Amniotic epithelial cell (primary cell): ENCODE measurements around the gene SAMMSON.

ENCODE experiments used
- DNase-seq: peaks from one replicate; pipeline ENCODE4 v3.0.0-alpha.2; 2010; ENCODE audit warnings: low read depth

Gene SAMMSON

DNA sequence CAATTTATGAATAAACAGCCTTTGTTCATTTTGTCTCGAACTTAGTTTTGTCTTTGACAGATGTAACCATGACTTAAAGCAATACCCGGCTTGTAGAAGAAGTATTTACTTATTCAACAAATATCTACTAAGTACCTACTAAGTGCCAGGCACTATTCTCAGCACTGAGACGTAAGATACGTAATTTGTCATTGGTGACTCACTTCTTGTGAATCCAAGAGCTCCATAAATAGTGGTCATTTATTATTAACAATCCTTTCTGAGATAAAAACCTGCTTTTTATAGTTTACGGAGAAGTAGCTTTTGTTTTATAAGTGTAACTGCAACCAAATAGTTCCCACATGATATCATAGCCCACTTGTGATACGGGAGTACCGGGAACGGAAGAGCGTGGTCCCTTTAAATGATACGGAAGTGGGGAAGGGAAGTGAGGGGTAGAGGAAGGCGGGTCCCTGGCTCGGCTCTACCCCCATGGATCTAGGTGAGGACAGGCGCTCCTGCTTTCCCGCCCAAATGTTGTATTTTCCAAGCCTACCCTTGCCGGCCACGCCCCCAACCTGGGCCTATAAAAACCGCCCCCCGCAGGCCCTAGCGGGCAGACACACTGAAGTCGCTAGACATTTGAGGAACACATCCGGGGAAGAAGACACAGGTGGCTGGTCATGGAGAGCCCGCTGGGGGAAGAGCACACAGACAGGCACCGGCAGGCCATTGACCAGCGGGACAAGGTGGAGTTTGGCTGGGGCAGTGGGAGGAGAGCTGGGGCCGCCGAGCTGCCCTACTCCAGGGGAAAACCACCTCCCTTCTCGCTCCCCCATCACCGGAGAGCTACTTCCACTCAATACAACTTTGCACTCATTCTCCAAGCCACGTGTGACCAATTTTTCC lies at the start of gene SAMMSON:
Gene SAMMSON (plus strand): TSS at position 594 of the 888 bp plus-strand sequence.
- DNase-seq, result peak; percentile 59

DNA sequence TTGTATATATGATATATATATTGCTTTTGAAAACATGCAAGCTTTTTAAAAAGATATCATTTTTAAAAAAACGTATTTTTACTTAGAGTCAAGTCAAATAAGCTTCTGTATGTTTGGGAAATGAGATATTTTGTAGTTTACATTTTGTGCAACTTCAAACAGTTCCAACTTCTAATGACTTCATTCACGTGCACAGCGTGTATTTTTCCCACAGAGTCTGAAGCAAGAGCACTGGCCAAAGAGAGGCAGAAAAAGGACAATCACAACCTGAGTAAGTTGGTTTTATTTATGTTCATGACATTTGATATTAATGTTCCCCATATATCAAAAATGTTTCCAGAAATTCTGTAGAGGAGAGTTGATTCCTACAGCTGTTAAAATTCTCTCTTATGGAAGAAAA lies 47.9 kb upstream of the SAMMSON start:
- DNase-seq, result no peak

DNA sequence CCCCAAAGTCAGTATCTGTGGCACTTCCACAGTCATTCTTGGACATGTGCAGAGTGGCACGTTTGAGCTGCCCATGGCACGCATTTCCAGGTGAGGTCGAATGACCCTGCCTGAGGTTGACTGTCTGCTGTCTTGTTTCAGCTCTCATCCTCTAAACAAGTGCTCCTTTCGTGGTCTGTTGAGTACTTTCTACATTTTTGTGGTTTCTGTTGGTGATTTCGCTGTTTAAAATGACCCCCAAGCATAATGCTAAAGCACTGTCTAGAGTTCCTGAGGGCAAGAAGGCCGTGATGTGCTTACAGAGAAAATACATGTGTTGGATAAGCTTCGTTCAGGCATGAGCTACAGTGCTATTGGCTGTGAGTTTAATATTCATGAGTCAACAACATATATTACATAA lies 40.0 kb upstream of the SAMMSON start:
- DNase-seq, result no peak

DNA sequence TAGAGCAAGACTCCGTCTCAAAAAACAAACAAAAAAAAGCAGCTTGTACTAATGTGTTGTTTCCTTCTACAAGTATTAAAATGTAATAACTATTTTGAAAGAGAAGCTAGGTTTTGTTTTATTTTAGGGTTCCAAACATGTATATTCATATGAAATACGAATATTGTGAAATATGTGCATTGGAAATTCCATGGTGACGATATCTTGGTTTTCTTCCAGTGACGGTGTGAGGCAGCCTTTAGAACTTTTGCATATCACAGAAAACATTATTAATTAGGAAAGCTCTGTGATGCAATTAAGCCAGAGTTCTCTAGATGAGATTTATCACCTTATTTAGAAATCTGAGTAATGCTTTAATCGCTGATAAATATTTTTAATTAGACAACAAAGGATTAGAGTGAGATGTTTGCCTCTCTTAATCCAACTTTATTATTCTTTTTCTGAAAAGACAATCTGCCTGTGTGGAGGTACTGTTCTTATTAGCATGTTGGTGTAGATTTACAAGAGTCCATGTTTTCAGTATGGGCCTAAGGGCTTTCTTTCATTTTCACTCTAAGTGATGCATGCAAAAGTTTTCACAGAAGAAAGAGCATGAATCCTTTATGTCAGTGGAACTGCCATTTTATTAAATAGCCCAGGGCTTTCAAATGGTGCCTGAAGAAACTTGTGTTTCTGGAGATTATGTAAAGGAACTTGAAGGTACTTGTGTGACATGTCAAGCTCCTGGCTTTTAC lies 37.7 kb upstream of the SAMMSON start:
- DNase-seq, result peak; percentile 31

DNA sequence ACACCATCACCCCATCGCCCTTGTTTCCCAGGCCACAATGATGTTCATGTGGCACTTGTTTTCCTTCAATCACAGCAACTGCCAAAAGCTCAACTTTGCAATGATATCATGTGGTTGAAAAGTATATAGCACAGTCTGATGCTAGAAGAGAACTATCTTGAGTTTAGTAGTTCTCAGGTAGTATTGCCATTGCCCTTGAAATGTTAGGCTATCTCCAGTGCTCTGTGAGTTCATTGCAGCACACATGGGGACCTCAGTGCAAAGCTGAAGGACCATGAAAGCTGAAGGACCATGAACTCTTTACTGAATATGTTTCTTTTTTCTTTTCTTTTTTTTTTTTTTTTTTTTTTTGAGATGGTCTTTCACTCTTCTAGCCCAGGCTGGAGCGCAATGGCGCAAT lies 35.9 kb upstream of the SAMMSON start:
- DNase-seq, result no peak

DNA sequence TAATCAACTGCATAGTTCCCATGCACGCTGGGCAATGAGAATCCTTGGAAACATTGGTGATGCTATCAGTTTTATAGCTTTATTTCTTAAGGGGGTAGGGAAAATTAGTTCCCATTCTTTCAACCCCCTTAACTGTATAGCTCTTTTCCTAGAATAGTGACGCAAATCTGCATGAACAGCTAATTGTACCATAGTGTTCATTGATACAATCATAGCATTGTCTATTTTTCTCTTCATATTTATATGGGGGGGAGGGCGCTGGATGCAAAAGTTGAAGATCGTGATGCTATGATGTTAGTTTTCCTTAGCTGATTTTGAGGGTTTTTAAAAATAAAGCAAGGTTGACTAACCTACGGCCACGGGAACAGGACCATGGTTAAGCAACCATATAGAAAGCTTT lies 32.4 kb upstream of the SAMMSON start:
- DNase-seq, result no peak

DNA sequence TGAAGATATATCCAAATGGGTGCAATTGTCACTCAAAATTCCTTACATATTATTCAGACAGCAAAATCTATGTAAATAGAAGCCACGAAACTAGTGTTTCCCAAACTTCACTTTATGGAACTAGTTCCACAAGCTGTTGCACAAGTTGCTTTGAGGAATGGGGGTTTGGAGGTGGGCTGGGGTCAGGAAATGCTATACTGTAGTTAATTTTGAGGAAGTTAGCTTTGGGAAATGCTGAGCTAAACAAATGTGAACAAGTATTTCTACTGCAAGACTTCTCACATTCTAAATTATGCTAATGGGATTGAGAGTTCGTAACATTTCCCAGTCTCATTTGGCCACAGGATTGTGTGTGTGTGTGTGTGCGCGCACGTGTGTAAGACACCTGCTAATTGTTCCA lies 28.7 kb upstream of the SAMMSON start:
- DNase-seq, result no peak

DNA sequence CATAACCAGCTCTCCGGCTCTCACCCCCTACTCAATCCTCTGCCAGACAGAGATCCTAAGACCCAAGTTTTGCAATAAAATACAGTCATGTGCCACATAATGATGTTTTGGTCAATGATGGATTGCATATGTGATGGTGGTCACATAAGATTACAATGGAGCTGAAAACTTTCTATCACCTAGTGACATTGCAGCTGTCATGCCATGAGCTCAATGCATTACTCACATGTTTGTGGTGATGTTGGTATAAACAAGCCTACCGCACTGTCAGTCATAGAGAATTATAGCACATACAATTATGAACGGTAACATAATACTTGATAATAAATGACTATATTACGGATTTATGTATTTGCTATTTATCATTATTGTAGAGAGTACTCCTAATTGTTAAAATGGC lies 26.9 kb upstream of the SAMMSON start:
- peak; percentile 8 for DNase-seq

DNA sequence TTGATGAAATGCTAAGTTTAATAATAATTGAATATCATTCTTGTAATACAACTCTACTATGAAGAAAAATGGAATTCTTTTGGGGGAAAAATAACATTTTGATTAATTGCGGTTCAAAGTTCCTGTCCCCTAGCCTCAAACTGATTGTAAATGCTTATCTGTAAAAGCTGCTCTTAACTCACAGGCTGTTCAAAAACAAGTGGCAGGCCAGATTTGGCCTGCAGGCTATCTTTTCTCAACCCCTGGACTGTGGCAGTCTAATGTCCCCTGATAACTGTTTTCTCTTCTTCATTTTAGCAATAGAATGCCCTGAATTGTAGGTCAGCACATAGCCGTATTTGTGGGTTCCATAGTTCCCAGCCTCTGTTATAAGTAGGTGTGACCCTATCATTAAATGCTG lies 23.5 kb upstream of the SAMMSON start:
- no peak for DNase-seq

DNA sequence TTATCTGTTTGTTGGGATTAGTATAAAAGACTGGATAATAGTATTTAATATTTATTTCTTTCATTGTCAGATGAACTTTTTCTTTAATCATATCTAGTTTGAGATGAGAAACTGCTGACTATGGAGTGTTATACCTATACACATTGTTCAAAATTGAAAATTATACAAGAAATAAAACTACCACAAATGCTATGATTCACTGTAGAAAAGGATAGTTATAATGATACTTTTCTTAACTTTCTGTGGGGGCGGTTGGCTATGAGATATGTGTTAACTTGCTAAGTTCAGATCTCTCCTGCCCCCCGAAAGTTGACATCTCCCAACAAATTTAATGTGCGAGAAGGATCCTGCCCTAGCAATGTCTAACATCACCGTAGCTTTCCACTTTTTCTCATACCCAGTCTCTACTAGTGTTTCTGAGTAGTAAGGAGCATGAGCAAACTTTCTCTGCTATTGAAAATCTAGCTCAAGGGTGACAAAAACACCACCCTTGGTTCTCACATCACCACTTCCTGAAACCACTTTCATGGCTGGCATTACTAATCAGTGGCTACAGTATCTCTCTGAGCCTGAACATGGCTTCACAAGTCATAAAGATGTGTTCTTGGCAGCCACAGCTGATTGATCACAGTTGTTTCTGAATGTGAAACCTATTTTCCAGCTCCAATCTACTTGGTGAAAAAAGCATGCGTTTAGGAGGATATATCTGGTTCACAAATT lies 15.8 kb upstream of the SAMMSON start:
- no peak for DNase-seq

DNA sequence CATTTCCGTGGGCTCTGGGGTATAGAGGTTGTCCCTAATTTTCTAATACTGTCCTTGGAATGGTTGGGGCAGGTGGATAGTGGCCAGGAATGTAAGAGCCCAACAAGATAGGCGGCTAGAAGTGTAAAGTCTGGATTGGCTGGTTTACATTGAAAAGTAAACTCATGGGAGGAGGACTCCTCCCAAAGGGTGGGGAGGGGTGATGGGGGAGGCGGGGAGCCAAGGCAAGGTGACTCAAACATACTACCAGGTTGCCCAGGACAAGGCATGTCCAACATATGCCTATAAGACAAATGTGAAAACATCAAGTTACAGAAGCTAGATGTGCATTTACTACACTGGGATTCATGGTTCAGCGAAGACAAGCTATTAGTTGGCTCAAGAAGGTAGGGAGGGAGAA lies 14.3 kb upstream of the SAMMSON start:
- DNase-seq, result no peak

DNA sequence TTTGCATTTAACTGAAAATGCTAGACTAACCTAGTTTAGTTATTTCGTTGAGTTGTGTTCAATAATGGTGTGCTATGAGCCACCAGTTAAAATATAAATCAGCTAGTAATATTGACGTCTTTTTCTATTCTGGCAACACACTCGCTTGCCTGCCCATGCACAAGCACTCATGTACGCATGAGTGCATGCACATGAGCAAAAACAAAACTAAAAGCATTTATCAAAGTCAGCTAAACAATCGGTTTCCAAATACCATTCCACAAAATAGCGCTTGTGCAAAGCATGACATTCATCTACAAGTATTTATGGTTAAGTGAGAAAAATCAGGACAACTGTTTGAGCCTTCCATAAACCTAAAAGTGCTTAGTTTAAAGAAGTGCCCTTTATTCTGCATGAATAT lies 13.1 kb upstream of the SAMMSON start:
- no peak for DNase-seq

DNA sequence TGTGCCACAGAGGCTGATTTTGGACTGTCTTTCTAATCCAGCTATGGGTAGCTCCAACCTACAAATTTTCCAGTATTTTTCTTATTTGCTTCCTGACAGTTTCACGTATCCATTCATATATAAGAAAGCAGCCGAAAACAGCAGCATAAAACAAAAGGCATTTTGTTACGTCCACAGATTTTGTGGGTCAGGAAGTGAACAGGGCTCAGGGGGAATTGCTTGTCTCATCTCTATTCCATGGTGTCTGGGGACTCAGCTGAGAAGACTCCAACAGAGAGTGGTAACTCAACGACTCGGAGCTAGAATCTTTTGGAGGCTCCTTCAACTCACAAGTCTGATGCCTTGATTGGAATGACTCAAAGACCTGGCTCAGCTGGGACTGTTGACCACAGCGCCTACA lies 11.7 kb upstream of the SAMMSON start:
- no peak for DNase-seq

DNA sequence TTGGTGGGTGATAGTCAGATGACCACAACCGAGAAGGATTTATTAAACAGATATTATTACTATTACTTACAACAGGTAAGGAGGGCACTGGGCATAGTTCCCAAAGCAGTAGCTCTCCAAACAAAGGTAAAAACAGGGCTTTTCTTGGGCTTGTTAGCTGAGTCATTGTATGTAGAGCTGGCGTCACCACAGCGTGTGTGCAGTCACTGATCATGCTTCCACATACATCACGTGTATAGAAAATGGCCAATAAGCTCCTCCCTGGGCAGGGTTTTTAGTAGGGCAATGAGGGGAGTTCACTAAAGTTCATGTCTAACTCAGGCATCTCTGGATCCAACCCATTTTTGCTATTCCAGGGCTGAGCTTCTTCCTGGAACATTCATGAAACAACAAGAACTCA lies 5.8 kb upstream of the SAMMSON start:
- DNase-seq, result no peak

DNA sequence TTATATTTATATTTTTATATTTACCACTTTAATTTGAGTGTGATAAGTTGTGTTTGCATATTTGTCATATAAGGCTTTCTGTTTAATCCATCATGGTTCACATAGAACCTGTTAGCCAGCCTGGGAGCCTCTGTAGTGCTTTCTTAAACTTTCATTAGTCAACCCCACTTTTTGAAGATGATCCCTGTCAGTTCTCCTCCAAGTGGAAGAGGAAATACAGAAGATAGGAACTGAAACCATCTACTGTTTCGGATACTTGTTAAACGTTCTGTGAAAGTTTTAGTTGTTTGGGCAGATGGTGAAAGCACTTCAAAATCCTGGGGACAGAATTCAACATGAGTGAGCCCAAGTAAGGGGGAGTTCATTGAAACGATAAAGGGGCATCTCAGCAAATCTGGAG lies 4.6 kb upstream of the SAMMSON start:
- no peak for DNase-seq

DNA sequence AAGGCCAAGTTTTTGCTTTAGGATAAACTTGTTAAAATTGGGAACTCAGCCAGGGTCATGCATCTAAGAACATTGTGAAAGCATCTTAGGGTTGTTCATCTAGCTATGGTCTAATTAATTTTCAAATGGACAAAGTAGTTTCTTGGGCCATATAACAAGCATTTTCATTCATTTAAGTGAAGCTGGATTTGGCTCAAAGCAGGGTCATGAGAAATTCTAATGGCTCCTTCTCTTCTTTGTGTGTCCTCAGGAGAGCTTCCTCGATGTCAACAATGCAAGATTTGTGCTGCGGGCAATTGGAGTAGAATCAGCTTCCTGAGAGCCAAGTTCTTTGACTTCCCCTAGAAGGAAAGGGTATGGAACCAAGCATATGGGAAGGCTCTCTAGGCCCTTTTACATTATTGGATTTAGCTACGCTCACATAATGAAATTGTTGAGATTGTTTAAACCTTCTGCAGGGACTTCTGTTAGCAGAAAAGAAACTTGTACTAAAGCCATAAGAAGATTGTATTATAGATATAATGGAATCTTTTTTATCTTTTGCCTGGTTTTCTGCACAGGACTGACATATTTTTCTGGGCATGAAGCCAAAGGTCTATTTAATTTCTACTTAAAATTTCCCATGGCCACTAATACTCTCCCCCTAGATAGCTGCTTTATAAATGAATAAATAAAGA lies 1.8 kb upstream of the SAMMSON start:
- no peak for DNase-seq

DNA sequence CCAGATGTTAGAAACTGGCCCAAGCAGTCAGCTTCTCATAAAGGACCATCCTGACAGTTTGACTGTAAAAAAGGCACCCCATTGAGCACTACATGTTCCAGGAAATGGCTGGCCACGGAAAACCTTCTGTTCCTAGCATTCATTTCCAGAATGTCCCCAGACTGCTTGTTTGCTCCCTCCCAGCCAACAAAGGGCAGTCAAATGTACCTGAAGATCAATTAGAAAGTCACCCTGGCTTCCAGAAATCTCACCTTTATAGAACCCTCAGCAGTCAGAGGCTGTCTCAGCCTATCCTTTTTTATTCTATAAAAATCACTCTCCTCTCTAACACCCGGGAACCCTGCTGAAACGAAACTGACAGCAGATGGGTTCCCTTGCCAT lies 784 bp upstream of the SAMMSON start:
- DNase-seq, result no peak

DNA sequence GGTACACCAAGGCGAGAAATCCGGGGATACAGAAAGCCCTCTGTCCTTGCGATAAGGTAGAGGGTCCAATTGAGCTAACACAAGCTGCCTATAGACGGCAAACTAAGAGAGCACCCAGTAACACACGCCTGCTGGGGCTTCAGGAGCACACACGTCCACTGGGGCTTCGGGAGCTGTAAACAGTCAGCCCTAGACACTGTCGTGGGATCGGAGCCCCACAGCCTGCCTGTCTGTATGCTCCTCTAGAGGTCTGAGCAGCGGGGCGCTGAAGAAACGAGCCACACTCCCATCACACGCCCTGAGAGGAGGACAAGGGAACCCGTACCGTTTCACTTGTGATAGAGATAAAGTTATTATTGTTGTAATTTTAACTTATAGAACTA lies 486 bp downstream of the SAMMSON start:
- no peak for DNase-seq

DNA sequence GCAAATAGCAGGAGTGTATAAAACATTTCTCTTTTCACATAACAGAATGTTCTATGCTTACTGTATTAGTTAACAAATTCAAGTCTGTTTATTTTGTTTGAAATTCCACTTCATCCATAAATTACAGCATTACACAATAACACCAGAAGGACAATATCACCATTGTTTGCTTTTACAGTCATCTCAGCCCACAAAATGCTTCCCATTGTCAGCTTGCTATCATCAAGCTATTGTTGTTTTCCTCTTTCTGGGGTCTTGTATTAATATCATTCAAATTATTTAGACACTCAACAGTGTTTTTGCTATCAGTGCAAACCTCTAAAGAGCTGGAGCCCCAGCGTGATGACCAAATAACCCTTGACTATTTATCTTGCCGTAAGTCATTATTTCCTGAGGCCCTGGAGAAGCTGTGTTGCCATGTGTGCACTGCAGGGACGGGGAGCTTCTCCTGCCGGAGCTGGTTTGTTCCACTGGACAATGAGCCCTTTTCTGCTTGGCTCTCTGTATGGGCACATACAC lies 1.1 kb downstream of the SAMMSON start:
- peak; percentile 9 for DNase-seq

DNA sequence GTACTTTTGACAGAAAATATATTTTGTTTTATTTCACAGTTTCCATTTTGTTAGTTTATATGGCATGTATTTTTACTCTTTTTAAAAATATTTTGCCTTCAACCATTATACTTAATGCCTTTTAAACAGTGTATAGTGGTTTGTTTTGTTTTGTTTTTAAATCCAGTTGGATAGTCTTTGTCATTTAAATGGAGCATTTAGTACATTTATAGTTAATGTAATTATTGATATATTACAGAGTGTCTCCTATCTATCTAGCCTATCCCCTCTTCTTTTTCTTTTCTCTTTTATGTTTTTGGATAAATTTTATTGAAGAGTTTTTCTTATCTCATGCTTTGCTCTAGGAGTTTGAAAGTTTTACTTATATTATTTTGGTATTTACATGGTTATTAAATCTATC lies 3.6 kb downstream of the SAMMSON start:
- no peak for DNase-seq

DNA sequence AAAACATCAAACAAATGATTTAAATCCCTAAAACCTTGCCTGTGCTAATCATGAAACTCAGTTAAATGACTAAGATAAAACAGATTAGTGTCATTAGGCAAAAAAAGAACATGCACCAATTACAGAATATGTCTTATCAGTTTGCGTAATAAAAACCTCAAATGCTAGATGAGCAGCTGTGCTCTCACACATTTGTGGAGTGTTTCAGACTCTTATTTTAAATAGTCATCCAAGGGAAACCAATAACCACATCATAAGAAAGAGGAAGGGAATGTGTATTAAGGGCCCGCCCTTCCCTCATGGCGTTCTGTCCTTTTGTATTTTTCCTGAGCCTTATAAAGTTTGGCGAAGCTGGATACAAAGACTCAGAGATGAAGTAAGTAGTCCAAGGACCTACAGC lies 6.6 kb downstream of the SAMMSON start:
- DNase-seq, result peak; percentile 38

DNA sequence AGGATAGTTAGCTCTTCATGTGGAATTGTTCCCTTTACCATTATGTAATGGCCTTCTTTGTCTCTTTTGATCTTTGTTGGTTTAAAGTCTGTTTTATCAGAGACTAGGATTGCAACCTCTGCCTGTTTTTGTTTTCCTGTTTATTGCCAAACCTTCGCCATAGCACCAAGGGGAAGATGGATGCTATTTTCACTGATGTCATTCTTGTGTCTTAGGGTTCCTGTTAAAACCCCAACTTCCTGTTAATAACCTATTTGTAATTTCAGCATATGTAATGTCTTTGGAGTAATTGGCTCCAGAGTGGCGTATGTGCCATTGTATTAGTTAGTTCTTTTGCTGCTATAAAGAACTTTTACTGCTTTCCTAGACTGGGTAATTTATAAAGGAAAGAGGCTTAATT lies 10.8 kb downstream of the SAMMSON start:
- DNase-seq, result no peak
